Effector CD4-positive, alpha-beta T cell (primary cell): Measurements from ENCODE around the gene KMT2C.

Experiments
- DNase-seq: peaks from one replicate; pipeline ENCODE4 v3.0.0-alpha.2; 2020

KMT2C gene

GRCh38 chr7:152193880-152194279, 241.9 kb downstream of the KMT2C start:
- no peak for DNase-seq

GRCh38 chr7:152189061-152189460, 246.7 kb downstream of the KMT2C start:
- no peak for DNase-seq

DNA sequence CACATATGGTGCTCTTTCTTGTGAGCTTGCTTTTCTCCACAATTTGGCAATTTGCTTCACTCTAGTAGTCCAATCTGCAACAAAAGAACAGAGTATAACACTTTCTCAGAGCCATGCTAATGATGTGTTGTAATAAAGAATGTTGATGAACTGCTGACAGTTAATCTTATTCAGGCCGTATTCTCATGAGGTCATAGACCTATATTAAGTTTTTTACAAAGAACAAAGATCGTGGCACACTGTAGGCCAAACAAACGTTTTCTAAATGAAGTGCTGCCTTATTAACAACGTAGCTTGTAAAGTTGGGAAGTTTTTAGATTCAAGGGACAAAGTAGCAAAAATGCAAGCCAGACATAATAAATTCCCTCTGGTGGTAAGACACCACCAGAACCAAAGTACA, 250.2 kb downstream of the KMT2C start:
- no peak for DNase-seq

GRCh38 chr7:152180587-152180986, 255.2 kb downstream of the KMT2C start:
- no peak for DNase-seq

- DNase-seq = no peak
These were observed 255.8 kb downstream of the KMT2C start for GRCh38 chr7:152180048-152180447.

GRCh38 chr7:152178405-152179058, 257.3 kb downstream of the KMT2C start:
- DNase-seq = no peak

- DNase-seq = no peak
These were observed 258.0 kb downstream of the KMT2C start for GRCh38 chr7:152177681-152178404.

DNA sequence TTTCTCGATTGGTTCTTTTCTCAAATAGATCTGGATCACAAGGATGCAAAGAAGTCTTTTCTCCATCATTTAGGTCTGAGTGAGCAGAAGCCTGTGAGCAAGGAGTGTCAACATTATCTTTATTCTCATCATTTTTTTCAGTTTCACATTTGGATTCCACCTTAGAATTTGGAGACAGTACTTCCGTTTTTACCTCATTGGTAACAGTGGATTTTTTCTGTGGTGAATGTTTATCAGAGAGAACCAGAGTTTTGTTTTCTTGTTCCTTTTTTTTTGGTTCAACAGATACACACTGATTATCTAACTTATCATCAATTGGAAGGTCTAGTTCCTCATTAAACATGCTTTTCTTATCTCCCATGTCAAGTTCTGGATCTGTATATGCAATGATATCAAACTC, 259.0 kb downstream of the KMT2C start:
- no peak for DNase-seq

GRCh38 chr7:152173372-152174070, 262.3 kb downstream of the KMT2C start:
- no peak for DNase-seq

- DNase-seq = no peak
These were observed 273.5 kb downstream of the KMT2C start for GRCh38 chr7:152162287-152162686.

GRCh38 chr7:152161171-152161570, 274.6 kb downstream of the KMT2C start:
- DNase-seq = no peak

DNA sequence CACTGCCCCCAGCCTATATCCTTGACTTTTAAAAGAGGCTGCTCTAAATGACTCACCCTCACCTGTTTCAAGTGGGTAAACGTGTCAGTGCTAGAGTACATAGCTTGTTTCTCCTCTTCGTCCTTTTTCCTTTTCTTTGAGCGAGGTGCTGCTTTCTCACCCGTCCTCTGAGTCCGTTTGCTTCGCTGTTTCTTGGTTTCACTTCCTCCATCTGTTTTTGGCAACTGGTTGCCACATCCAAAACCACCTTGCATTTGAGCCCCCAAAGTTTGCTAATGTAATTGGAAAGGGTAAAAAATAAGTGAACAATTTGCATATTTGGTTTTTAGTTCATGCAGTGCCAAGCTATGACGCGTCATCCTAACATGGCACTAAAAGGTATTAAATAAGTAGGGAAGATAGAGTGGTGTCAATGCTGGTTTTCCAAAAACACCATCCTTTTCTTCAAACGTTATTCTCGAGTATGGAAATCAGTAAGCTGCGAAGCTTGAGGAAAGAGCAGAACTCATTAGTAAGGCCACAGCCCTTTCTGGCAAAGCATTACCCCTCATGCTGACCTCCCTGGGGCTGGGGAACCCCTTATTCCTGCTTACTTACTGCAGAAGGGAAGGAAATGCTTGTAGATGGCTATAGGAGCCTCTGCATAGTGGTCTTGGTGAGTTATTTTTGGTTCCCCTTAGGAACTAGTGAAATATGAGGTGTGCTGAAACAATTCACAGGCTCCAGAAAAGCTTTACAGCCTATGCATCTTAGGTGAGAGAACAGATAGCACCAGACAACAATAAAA, 276.8 kb downstream of the KMT2C start:
- DNase-seq = no peak

DNA sequence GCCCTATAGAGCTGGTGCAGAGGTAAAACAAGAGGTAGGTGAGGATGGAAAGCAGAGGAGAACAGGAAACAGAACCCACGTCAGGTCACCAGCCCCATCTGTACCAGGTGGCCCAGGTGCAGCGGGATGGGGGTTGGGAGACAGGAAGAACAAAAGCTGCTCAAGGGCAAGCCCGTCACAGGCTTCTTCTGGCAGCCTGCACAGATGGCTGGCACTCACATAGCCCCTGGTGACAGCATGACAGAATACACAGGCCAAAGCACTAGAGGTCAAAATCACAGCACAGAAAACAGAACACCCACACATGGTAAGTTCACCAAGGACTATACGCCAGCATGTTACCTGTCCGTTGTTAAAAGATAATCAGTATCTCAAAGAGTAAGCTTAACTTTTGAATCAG, 283.5 kb downstream of the KMT2C start:
- no peak for DNase-seq

- DNase-seq = no peak
These were observed 286.4 kb downstream of the KMT2C start for GRCh38 chr7:152149363-152149762.

GRCh38 chr7:152148706-152149105, 287.1 kb downstream of the KMT2C start:
- DNase-seq = no peak

DNA sequence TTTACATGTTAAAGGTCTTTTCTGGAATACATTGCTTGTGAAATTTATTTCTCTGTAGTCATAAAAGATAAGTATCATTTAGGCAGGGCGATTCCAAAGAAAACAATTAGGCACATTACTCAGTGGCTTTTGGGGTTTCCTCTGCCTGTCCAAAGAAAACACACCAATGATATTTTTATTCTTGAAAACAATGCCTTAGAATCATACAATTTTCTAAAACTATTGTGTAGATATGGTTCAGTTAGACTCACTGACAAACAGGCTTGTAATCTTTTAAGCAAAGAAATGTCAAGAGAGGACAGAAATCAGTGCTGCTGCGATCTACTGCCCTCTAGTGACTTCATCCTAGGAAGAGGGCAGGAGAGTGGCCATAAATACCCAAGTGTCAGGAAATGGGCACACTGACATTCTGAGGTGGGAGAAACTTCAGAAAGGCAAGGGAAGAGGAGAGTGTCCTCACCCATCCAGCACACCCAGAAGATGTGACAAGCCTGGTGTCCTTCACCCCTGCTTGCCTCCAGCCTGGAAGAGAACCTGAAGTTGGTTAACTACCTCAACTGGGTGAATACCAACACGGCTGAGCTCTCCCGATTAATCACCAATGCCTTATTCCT, 289.8 kb downstream of the KMT2C start:
- no peak for DNase-seq

DNA sequence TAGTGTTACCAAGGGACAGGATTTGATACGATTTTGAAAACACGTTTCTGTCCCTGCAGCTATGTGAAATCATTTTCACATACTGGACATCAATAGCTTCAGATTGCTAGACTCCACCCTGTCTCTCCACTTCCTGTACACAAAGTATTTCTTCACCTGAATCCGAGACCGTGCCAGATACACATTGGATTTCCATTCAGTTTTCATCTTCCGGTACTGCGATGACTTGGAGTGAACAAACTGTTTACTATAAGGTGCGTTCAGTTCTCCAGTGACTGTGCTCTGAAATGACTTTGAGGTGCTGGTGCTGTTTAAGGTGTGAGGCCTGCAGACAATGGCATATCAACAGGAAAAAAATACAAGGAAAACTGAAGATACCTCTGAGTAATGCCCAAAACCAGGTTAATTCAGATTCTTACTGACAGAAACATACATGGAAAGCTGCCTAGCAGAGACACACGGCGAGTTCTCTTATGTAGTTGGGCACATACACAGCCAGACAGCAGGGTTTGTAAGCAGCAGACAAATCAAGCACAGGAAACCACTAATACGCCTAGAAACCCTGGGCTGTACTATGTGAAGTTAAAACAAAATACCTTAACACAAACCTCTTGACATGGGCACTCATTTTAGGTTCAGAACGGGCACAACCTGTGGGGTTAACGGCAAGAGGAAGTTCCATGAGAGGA, 291.1 kb downstream of the KMT2C start:
- DNase-seq = no peak

DNA sequence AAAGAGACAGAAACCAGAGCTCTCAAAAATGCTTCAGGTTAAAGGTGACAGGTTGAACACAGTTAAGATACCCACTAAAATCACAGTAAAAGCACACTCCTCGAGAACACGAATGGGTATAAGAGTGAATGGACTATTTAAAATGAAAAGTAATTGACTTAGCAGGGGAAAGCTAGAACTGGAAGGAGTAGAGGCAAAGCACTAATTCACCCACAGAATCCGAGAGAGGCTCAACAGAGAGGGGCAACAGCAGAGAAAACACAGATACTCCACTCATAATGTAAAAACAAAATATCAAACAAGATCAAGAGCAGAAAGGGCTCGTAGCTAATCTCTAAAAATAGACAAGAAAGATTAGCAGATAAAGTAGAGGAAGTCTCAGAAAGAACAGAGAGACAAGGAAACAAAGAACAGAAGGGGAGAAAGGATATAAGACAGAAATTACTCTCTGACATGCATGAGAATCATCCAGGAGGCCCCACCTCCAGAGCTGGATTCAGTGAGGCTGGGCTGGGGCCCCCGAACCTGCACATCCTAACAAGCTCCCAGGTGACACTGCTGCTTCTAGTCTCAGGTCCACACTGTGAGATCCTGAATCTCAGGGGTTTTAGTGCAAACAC, 292.7 kb downstream of the KMT2C start:
- no peak for DNase-seq

GRCh38 chr7:152140560-152140959, 295.2 kb downstream of the KMT2C start:
- DNase-seq = no peak

DNA sequence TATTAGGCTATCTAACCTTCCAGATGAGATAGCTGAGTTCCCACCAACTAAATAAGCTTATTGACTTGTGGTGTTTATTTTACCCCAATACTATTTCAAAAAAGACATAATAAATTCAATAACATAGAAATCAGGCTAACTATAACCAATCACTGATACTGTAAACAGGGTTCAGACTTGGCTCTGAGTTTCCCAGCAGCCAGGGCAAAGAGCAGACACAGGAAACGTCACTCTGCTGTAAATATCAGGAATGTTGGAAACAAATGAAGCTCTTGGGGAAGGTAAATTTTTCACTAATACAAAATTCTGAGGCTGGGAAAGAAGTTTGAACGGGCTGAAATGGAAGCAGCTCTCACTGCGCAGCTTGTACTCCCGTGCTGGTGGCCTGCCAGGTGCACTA, 295.7 kb downstream of the KMT2C start:
- no peak for DNase-seq

- no peak for DNase-seq
These were observed 298.3 kb downstream of the KMT2C start for GRCh38 chr7:152137476-152138025.
